ENCODE data around the gene BBS9.

Gene BBS9

DNA sequence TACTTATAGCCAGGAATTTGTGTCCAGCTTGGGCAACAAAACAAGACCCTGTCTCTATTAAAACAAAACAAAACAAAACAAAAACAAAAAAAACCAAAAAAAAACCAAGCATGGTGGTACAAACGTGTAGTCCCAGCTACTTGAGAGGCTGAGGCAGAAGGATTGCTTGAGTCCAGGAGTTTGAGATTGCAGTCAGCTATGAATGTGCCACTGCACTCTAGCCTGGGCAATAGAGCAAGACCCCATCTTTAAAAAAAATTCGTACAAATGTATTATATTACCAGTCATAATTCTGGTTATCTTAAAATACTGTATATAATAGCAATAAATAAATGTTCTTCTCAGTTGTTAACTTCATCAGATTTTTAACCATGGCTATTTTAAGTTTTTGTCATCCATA, 2.3 kb upstream of the BBS9 start:
- DNase-seq (ENCODE audit: low read depth in 3 of 3) = no peak

DNA sequence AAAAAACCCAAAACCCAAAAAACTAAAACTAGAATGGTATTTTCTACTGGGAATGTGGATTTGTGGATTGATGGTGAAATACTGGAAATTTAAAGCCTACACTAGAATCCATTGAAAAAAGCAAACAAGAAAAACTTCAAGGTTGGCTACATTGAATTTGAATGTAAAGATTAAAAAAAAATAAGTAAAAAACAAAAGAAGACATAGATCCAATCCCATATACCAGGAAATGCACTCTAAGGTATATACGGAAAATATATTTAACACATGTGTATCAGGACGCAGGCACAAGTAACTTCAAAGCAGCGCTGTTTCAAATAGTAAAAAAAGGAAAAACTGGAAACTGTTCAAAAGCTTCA, 754 bp upstream of the BBS9 start:
- no peak for DNase-seq (ENCODE audit: low read depth in 3 of 3)

DNA sequence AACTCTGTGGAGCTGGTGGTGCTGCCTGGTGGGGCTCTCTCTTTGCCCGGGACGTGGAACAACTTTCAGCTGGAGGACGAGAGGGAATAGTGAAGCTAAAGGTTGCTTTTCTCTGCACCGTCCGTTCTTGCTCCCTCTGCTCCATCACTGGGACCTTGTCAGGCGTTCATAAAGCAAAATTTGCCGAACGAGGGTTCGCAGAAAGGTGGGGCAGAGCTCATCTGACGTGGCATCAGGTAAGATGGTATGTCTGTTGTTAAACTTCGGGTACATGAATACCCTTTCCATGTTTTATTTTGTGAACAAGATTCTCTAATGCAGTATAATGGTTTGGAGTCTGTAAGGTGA, 416 bp downstream of the BBS9 start:
- DNase-seq (ENCODE audit: low read depth in 3 of 3) = no peak

DNA sequence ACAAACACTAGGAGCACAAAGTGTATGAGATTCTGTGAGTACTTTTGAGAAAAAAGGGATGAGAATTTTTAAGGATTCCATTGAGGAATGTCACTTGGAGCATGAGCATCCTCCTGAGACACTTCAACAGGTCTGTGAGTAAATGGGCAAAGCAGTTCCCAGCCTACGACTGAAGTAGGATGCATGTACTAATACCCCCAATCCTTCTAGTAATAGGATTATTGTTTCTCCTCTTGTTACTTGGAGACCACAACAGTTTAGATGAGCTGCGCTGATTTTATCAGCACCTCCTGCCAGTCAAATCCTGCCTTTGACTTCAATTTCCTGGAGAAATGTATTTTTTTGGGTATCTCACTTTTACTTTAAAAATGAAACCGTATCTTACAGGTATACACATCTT, 820 bp downstream of the BBS9 start:
- no peak for DNase-seq (ENCODE audit: low read depth in 3 of 3)

DNA sequence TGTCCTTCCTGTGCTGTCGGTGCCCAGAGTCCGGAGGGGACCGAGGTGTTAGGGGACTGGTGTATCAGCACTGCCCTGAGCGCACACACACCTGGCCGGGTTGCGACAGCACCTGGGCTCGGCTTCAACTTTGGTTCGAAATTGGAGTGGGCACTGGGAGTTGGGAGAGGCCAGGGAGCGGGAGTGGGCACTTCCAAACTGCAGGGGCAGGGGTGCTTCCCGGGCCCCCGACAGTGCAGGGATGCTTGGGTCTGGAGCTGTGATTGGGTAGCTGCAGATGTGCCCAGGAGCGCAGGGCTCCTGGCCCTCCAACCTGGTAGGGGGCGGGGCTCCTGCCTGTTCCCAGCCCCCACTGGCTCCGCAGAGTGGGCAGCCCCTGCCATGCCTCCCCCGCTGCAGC, 7.7 kb downstream of the BBS9 start:
- no peak for DNase-seq (ENCODE audit: low read depth in 3 of 3)

DNA sequence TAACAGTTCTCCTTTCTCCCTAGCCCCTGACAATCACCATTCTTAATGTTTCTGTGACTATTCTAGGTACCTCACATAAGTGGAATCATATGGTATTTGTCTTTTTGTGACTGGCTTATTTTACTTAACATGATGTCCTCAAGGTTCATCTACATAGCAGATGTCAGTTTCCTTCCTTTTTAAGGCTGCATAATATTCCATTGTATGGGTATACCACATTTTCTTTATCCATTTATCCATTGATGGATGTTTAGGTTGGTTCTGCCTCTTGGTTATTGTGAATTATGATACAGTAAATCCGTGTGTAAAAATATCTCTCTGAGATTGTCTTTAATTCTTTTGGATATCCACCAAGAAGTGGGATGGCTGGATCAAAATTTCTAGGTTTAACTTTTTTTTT, 13.2 kb downstream of the BBS9 start:
- no peak for DNase-seq (ENCODE audit: low read depth in 3 of 3)

DNA sequence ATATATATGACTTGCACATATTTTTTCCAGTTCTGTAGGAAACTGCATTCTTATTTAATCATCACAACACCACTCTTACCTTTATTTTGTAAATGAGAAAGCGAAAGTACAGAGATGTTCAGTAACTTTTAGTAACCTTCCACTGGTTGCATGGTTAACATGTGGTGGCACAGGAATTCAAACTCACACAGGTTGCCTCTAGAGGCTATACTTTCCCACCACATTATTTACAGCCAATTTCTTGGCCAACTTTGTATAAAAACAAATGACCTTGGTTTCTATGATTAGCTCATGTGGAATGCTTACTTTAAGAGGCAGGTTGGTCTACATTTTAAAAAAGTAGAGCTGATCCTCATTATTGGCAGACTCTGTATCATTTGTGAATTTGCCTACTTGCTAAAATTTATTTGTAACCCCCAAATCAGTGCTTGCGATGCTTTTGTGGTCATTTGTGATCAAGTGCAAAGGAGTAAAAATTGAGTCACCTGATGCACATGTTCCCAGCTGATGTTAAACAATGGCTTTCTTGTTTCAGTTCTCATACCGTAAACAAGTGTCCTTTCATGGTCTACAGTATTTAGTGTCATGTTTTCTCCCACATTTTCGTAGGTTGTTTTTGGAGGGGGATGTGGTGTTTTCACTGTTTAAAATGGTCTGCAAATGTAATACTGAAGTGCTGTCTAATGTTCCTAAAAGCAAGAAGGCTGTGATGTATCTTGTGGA, 14.8 kb downstream of the BBS9 start:
- no peak for DNase-seq (ENCODE audit: low read depth in 3 of 3)

DNA sequence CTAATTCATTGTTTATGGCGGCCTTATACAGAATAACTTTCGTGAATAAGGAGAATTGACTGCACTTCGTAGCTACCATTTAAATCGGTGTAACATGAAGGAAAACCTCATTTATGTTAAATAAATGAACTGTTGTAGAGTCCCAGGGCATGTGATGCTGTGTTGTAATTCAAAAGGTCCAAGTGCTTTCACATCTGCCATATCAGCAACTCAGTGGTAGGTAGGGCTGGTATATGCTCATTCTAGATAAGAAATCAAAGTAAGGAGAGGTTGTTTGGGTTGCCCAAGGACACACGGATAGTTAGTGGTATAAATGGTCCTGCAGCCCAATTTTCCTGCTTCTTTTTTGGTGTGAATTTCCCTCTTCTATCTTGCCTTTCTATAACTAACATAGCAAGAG, 15.8 kb downstream of the BBS9 start:
- DNase-seq (ENCODE audit: low read depth in 3 of 3) = no peak

DNA sequence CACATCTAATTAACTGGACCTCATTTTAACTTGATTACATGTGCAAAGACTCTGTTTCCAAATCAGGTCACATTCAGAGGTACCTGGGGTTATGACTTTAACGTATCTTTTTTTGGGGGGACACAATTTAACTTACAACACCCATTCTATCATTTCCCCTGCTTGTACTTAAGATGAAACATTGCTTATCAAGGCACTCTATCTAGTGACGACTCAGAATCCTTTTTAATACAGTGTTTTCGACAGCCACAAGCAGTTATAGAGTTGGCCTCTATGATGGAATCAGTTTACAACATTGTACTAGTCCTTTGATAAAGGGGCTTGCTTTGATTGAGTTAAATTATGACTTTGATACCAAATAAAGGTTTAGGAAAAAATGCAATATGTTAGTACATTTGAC, 22.7 kb downstream of the BBS9 start:
- no peak for DNase-seq (ENCODE audit: low read depth in 3 of 3)

DNA sequence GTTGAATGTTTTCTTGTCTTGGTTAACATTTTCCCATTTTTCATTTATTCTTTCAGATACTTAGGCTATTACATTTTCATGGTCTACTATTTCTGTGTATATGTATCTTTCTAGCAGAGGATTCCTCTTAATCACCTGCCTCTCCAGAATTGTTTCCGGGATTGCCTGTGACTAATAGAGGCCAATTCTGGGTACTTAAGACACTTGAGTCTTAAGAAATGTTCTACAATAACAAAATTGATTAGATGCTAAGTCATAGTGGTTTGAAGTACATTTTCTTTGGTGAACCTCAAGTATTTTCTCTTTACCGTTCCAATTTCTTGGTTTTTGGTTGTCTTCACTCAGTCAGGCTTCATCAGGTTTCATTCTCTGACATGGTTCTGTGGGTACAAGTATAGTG, 26.4 kb downstream of the BBS9 start:
- no peak for DNase-seq (ENCODE audit: low read depth in 3 of 3)

DNA sequence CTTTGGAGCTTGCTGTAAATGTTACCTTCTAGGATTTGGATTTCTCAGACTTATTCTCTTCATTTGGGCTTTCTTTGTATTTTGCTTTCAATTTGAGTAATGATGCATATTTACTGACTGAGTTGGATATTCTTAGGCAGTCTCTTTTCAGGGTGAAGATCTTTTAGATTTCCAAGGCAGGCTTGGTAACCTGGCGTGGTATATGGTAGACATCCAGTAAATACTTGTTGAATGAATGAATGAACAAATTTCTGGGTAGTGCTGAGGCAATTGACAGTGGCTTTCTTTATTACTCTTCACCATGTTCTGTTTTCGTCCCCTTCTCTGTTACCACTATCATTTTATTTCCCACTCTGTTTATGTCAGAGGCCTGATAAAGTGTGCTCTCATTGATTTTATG, 27.1 kb downstream of the BBS9 start:
- DNase-seq (ENCODE audit: low read depth in 3 of 3) = no peak

DNA sequence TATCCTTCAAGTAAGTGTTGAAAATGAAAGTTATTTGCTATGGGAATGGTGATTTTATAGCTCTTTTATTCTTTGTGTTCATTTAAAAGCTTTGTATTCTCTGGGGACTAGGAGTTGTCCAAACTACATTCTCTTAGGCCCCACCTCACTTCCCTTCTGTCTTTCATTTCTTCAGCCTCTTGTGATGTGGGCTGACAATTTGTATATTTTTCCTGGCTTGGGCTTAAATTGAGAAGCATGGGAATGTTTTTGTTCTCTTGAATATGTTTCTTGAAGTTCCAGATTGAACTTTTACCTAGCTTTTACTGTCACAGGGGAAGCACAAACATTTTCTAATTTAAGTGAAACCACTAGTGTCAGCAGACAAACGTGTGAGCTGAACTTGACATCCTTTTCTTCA, 27.9 kb downstream of the BBS9 start:
- no peak for DNase-seq (ENCODE audit: low read depth in 3 of 3)

DNA sequence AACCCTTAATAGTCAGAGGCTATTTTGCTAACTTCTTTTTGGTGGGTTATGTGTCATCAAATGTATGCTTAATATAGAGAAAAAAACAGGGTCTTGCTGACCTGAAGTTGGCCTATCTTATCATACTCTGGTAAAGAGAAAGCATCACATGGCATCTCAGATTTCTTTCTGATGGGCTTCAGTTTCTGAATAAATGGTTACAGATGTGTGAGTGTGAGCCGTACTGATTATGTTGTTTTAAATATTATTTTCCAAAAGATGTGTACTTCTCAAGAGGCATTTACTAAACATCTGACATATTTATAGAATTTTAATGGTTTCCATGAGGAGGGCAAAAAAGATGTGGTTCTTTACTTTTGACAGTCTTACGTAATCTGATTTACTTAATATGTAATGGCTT, 28.4 kb downstream of the BBS9 start:
- no peak for DNase-seq (ENCODE audit: low read depth in 3 of 3)

DNA sequence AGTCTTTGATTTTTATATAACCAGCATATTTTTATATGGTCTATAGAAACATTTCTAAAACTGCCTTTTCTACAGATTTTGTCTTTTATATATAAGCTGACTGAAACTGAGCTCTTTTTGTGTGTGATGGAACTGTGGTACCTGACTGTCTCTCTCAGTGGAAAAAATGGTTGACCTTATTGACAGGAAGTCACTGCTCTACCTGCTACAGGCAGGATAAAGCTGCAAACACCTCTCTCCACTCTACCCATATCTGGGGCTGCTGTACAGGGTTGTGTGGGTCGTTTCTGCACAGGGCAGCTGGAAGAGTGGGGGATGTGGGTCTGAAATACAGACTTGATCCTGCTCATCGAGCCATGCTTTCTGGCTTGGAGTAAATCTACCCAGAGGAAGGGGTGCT, 48.5 kb downstream of the BBS9 start:
- DNase-seq (ENCODE audit: low read depth in 3 of 3) = no peak

DNA sequence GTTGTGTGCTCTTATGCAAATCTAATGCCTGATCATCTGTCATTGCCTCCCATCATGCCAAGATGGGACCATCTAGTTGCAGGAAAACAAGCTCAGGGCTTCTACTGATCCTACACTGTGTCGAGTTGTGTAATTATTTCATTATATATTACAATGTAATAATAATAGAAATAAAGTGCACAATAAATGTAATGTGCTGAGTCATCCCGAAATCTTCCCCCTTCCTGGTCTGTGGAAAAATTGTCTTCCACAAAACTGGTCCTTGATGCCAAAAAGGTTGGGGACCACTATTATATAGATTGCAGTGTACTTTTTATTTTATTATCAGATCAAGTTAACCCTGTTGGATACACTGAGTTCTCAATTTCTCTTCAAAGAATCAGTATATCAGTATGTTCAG, 50.2 kb downstream of the BBS9 start:
- DNase-seq (ENCODE audit: low read depth in 3 of 3) = no peak

DNA sequence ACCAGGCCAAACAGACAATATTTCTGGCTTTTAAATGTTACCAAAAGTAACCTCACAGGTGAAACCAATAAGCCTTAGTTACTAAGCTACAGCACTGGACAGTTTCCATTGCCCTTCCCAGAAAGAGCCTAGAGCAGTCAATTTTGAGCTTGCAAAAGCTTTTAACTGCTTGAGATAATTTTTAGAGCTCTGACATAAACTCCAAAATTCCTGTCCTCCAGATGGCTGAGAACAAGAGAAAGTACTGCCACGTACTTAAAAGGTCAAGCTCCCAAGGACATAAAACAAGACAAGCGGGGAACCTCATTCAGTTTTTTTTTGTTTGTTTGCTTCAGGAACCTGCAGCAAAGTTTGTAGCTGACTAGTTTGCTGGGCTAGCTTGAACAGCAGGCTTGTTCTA, 54.1 kb downstream of the BBS9 start:
- no peak for DNase-seq (ENCODE audit: low read depth in 3 of 3)

DNA sequence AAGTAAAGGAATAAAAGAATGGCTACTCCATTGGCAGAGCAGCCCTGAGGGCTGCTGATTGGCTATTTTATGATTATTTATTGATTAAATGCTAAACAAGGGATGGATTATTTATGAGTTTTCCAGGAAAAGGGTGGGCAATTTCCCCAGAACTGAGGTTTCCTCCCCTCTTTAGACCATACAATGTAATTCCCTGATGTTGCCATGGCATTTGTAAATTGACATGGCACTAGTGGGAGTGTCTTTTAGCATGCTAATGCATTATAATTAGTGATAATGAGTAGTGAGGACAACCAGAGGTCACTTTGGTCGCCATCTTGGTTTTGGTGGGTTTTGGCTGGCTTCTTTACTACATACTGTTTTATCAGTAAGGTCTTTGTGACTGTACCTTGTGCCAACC, 55.5 kb downstream of the BBS9 start:
- DNase-seq (ENCODE audit: low read depth in 3 of 3) = no peak

DNA sequence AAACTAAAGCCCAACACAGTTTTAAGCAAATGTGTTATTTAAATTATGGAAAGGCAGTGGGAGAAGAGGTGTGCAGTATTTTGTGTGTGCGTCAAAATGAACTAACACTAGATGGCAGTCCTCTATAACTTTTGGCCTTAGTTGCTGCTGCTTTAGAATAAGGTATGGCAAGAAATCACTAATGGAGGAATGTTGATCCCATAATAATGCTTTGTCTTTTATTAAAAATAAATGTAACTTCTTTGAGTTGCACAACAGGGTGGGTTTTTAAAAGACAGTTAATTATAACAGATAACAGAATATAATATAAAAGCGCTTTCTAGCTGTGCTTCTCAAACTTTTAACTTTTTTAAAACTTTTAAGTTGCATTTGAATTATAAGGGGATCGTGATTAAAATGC, 56.4 kb downstream of the BBS9 start:
- no peak for DNase-seq (ENCODE audit: low read depth in 3 of 3)

DNA sequence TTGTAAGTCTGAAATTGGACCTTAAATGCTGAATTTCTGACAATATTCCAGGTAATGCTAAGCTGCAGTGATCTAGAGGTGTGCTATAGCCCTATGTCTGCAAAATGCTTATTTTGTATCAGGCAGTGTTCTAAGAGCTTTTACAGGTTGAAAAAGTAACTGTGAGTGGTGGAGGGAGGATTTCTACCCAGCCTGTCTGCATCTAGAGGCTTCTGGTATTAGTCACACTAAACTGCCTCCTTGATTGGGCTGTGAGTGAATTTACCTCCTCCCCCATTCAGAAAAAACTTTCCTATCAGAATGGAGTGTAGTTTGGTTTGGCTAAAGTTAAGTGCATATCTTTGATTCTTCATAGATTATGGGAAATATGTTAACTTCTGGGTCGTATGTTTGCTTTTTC, 56.8 kb downstream of the BBS9 start:
- DNase-seq (ENCODE audit: low read depth in 3 of 3) = no peak

DNA sequence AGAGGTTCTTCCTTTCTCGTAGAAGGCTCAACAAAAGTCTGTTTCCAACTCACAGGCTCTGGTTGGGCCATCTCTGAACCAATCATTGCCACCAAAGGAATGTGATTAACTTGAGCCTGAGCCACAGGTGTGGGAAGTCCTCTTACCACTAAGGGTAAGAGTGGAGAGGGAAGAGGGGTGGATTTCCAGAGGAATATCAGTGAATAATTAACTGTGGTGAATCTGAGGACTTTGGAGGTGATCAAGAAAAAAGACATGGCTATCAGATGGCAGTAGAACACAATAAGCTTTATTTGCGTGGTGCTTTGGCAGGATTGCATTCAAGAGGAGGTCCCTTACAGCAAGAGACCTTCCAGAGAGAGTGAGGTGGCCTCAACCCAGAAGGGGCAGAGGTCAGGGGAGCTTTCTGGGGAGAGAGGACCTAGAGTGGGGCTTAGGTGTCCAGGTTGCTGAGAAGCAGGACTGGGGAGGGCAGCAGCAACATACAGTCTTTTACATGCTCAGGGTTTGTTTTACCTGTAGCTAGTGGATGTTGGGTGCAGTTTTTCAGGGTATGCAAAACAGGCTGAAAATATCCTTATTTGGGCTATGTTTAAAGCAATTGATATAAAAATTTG, 61.4 kb downstream of the BBS9 start:
- no peak for DNase-seq (ENCODE audit: low read depth in 3 of 3)

DNA sequence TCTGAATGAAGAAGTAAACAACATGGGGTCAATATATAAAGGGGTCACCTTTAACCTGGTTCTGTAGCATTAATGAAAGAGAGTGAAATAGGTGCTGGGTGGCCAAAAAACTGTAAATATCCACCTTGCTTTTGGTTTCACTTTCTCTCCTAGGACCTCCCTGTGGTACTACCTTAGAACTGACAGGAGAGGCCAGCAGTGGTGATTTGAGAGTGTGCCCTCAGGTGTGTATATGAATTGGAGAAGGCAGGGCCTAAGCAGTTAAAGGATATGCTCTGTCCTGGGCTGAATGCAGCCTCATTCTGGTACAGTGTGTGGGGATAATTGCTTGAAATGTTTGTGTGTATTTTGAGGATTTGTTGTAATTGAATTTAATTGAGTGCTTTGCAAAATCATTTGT, 62.0 kb downstream of the BBS9 start:
- DNase-seq (ENCODE audit: low read depth in 3 of 3) = no peak

DNA sequence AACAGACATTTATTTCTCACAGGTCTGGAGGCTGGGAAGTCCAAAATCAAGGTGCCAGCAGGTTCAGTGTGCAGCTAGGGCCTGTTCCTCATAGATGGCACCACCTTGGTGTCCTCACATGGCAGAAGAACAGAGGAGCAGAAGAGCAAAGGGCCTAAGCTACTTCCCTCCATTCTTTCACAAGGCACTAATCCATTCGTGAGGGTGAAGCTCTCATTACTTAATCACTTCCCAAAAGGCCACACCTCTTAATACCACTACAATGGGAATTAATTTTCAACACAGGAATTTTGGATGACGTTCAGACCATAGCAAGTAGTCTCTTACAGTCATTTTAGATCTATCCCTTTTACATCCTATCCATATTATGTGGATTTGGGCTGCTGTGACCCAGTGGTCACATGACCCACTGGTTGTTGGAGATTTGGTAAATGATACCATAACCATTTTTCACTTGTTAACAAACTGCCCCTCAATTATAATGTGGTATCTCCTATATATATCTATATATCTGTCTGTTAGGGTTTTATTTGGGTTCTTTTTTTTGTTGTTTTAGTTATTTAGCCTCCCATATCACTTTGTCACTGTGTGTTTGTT, 63.4 kb downstream of the BBS9 start:
- DNase-seq (ENCODE audit: low read depth in 3 of 3) = no peak

DNA sequence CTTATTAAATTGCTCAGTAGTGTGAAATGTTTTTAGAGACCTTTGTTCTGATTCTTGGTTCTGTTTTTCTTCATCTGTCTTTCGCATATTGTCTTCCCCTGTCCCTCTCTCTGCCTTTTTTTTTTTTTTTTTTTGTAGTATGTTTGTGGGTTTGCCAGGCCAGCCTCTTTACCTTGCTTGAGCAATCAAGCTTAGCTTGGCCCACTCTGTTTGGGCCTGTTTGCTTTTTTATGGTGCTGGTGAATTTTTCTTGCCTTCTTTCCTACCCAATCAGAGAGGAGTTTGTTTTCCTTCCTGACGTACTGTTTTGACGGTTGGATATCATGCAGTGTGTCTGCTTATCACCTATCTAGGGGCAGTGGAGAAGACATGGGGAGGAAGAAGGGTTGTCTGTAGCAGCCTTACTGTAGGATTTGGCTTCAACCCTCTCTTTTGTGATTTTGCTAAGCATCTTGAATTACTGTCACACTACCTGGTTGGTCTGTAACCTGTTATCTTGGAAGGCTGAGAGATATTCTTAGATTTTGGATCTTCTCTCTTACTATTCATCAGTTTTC, 64.0 kb downstream of the BBS9 start:
- DNase-seq (ENCODE audit: low read depth in 3 of 3) = no peak

DNA sequence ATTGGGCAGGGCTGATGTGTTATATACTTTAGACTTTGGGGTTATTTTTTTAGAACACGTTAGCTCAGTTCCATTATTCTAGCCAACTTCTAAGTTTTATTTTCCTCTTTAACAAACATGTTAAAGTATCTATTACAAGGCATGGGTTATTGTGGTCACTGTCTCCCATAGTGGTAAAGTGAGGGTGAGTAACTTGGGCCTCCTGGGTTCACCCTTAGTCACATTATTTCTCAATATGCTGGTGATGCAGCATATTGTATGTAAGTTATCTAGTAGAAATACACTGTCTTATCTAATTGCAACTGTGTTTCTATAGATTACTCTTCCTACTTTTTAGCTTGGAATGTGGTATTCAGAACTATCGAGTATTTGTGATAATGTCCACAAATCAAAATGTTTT, 65.9 kb downstream of the BBS9 start:
- DNase-seq (ENCODE audit: low read depth in 3 of 3) = no peak

Measured in stimulated activated CD4-positive, alpha-beta T cell treated with anti-CD3 and anti-CD28 coated beads, TNF-alpha, amount 100 ng/mL, for 4 hours (primary cell).